ENCODE measurements around the gene ADIPOR1. TPM values are rescaled to one million over a fixed set of nuclear protein-coding genes. Genes with fewer than 3 reads are reported as not detected.
"Not testable (repeated sequence)": the region's sequence is repeated elsewhere in the genome, so short reads cannot be mapped to it uniquely, and the experiment has no call there.

Gene ADIPOR1
- total RNA-seq, 1 donor from 2014 or later: 42.1 TPM

DNA sequence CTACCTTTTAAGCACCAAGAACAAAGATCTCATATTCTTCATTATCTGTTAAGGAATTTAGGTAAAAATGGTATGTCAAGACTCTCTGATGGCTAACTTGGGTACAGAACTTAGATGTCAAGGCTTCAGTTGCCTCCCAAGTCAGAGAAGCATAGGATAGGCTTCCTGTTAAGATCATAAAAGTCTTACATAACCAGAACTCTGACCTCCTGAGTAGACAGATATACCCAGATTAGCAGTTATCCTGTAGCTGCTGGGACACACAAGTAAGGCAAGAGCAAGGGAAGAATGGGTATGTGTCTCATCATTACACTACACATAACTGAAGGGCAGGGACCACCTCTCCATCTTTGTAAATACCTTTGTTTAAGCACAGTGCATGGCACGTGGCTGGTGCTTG lies 15.7 kb downstream of the ADIPOR1 start:
- H3K4me1 Mint-ChIP-seq: no peaks in the 10 kb centered on the region
- peaks cover 6% of the 10 kb centered on the region for H3K36me3 Mint-ChIP-seq (ENCODE audit: low read depth)
- DNase-seq (ENCODE audit: low read depth, low spot score): no peak
- H3K27ac Mint-ChIP-seq (ENCODE audit: unreplicated experiment): no peak overlapping the region
- TF ChIP-seq, protein P1, sequence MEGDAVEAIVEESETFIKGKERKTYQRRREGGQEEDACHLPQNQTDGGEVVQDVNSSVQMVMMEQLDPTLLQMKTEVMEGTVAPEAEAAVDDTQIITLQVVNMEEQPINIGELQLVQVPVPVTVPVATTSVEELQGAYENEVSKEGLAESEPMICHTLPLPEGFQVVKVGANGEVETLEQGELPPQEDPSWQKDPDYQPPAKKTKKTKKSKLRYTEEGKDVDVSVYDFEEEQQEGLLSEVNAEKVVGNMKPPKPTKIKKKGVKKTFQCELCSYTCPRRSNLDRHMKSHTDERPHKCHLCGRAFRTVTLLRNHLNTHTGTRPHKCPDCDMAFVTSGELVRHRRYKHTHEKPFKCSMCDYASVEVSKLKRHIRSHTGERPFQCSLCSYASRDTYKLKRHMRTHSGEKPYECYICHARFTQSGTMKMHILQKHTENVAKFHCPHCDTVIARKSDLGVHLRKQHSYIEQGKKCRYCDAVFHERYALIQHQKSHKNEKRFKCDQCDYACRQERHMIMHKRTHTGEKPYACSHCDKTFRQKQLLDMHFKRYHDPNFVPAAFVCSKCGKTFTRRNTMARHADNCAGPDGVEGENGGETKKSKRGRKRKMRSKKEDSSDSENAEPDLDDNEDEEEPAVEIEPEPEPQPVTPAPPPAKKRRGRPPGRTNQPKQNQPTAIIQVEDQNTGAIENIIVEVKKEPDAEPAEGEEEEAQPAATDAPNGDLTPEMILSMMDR (conservative IDR thresholded peaks at IDR 0.05): no peak
- no peak overlapping the region for H3K4me3 Mint-ChIP-seq
- H3K27me3 Mint-ChIP-seq (ENCODE audit: low read depth): no peaks in the 10 kb centered on the region
- no peaks in the 10 kb centered on the region for H3K9me3 Mint-ChIP-seq

GRCh38 chr1:202941372-202941771 lies 16.7 kb downstream of the ADIPOR1 start:
- Mint-ChIP-seq H3K36me3 (ENCODE audit: low read depth) (peaks cover 4% of the 10 kb centered on the region), H3K4me3 (no peak overlapping the region), H3K27me3 (ENCODE audit: low read depth) (no peaks in the 10 kb centered on the region), H3K27ac (ENCODE audit: unreplicated experiment) (no peak overlapping the region), H3K9me3 (no peaks in the 10 kb centered on the region), H3K4me1 (no peaks in the 10 kb centered on the region)
- no peak for DNase-seq (ENCODE audit: low read depth, low spot score)
- TF ChIP-seq, protein P1 (conservative IDR thresholded peaks at IDR 0.05): no peak

- TF ChIP-seq, protein P1 (conservative IDR thresholded peaks at IDR 0.05): no peak
- no peaks in the 10 kb centered on the region for H3K9me3 Mint-ChIP-seq
- no peak overlapping the region for H3K4me3 Mint-ChIP-seq
- no peaks in the 10 kb centered on the region for H3K27me3 Mint-ChIP-seq (ENCODE audit: low read depth)
- DNase-seq (ENCODE audit: low read depth, low spot score): no peak
- H3K36me3 Mint-ChIP-seq (ENCODE audit: low read depth): no peaks in the 10 kb centered on the region
- no peaks in the 10 kb centered on the region for H3K4me1 Mint-ChIP-seq
- no peak overlapping the region for H3K27ac Mint-ChIP-seq (ENCODE audit: unreplicated experiment)
Measured at GRCh38 chr1:202940561-202940960, 17.6 kb downstream of the ADIPOR1 start.

DNA sequence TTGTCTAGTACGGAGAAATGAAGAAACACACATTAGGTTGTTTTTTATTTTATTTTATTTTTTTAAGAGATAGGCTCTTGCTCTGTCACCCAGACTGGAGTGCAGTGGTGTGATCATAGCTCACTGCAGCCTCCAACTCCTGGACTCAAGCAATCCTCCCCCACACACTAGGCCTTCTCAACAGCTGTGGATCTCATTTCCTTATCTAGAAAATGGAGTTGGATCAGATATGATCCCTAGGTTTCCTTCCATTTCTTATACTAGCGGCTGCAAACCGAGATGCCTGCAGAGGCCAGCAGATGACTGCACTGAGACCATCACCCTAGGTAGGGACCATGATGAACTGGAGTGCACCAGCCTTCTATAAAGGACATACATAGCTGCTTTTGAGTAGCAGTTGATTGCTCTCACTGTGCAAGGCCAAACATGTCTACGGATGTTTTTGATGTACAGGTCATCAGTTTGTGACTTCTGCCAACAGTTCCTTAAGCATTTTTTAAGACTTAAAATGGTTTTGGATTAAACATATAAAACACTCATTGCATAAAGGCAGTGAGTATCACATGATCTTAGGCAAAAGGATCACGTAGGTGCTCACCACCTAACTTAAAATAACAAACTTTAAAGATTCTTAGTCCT lies 19.7 kb downstream of the ADIPOR1 start:
- H3K4me1 Mint-ChIP-seq: no peaks in the 10 kb centered on the region
- no peaks in the 10 kb centered on the region for H3K9me3 Mint-ChIP-seq
- no peaks in the 10 kb centered on the region for H3K36me3 Mint-ChIP-seq (ENCODE audit: low read depth)
- H3K27ac Mint-ChIP-seq (ENCODE audit: unreplicated experiment): no peak overlapping the region
- H3K27me3 Mint-ChIP-seq (ENCODE audit: low read depth): peaks cover 17% of the 10 kb centered on the region
- TF ChIP-seq, protein P1 (conservative IDR thresholded peaks at IDR 0.05): no peak
- no peak overlapping the region for H3K4me3 Mint-ChIP-seq
- DNase-seq (ENCODE audit: low read depth, low spot score): no peak

DNA sequence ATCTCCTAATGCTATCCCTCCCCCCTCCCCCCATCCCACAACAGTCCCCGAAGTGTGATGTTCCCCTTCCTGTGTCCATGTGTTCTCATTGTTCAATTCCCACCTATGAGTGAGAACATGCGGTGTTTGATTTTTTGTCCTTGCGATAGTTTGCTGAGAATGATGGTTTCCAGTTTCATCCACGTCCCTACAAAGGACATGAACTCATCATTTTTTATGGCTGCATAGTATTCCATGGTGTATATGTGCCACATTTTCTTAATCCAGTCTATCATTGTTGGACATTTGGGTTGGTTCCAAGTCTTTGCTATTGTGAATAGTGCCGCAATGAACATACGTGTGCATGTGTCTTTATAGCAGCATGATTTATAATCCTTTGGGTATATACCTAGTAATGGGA lies 21.7 kb downstream of the ADIPOR1 start:
- not testable (repeated sequence) for DNase-seq (ENCODE audit: low read depth, low spot score); H3K4me3 Mint-ChIP-seq; H3K4me1 Mint-ChIP-seq; H3K9me3 Mint-ChIP-seq; H3K27ac Mint-ChIP-seq (ENCODE audit: unreplicated experiment); H3K36me3 Mint-ChIP-seq (ENCODE audit: low read depth)
- peaks cover 23% of the 10 kb centered on the region for H3K27me3 Mint-ChIP-seq (ENCODE audit: low read depth)

DNA sequence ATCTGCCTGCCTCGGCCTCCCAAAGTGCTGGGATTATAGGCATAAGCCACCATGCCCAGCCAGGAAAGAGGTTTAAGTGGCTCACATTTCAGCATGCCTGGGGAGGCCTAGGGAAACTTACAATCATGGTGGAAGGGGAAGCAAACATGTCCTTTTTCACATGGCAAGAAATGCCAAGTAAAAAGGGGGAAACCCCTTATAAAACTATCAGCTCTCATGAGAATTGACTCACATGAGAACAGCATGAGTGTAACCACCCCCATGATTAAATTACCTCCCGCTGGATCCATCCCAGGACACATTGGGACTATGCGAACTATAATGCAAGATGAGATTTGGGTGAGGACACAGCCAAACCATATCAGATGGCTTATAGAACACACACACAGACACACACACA lies 22.3 kb downstream of the ADIPOR1 start:
- Mint-ChIP-seq H3K9me3 (peaks cover 3% of the 10 kb centered on the region), H3K27ac (ENCODE audit: unreplicated experiment) (no peak overlapping the region), H3K27me3 (ENCODE audit: low read depth) (peaks cover 23% of the 10 kb centered on the region), H3K4me1 (no peaks in the 10 kb centered on the region), H3K4me3 (no peak overlapping the region), H3K36me3 (ENCODE audit: low read depth) (no peaks in the 10 kb centered on the region)
- DNase-seq (ENCODE audit: low read depth, low spot score): no peak
- TF ChIP-seq, protein P1 (conservative IDR thresholded peaks at IDR 0.05): no peak

Measured in neural crest cell (in vitro differentiated cells).